Measurements from ENCODE around the gene IRAK1.

The IRAK1 gene

DNA sequence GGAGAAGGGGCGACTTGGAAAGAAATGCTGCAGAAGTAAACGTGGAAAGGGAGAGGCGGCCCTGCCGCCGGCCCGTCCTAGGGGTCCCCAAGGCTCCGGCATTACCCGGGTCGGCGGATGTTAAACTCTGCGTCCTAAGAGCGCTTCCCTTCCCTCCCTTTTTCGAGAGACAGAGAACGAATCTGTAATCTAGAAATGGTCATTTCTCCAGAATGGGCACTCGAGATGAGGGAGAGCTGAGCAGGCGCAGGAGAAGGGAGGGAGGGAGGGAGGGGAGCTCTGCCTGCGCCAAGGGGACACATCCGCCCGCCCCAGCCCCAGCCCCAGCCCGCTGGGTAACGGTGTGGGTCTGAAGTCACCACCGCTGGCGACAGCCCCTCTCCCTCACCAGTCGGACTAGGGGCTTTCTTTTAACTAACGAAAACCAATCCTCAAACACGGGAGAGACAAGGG is 49.8 kb downstream of the IRAK1 start:
- DNase-seq, result no peak

DNA sequence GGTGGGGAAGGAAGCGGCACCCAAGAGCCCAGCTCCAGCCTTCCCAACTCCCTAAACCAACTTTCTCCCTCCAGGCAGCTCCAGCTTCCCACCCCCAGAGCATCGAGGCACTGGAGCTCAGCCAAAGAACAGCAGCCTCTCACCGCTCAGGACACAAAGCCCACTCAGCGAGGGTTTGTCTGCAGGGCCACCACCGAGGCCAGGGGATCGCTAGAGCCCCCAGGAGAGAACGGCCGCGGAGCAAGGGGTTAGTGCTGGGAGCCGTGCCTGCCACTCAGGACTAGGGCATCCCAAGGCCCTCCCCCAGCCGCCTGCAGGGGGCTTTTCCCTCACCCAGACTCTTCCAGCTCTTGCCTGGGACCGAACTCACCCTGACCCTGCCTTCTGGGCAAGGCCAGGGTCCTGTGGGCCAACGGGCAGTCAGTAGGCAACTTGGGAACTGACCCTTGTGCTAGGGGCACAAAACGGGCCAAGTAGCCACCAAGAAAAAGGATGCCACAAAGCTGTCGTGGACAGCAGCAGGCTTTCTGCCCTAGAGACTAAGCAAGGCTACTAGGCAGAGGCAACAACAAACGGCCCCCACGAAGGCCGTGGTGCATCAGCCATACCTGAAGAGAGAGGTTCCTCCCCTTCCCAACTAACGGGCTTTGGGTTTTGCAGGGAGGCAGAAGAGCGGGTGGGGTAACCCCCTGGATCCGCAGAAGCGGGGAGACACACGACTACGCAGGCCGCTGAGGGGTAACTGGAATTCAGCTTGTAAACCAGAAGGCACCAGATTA is 50.4 kb downstream of the IRAK1 start:
- DNase-seq, result no peak

- DNase-seq, result no peak
Observed at GRCh38 chrX:153968754-153969124, 51.0 kb downstream of the IRAK1 start.

DNA sequence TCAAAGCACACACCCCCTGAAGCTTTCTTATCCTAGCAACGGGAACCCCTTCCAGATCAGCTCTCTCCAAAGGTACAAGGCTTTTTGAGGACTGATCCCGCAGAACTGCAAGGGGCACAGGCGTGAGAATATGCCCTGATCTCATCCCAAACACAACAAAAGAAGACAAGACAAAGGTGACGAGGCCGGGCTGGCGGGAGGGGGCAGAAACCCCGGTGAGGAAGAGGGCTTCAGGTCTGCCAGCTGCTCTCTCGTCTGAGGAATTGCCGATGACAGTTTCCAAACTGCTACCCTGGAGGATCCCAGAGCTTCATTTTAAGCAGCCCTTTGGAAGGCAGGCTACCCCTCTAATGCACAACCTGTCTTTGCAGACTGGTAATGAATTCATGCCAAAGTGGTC is 51.4 kb downstream of the IRAK1 start:
- DNase-seq, result no peak

GRCh38 chrX:153967536-153968224 is 52.0 kb downstream of the IRAK1 start:
- DNase-seq, result no peak

DNA sequence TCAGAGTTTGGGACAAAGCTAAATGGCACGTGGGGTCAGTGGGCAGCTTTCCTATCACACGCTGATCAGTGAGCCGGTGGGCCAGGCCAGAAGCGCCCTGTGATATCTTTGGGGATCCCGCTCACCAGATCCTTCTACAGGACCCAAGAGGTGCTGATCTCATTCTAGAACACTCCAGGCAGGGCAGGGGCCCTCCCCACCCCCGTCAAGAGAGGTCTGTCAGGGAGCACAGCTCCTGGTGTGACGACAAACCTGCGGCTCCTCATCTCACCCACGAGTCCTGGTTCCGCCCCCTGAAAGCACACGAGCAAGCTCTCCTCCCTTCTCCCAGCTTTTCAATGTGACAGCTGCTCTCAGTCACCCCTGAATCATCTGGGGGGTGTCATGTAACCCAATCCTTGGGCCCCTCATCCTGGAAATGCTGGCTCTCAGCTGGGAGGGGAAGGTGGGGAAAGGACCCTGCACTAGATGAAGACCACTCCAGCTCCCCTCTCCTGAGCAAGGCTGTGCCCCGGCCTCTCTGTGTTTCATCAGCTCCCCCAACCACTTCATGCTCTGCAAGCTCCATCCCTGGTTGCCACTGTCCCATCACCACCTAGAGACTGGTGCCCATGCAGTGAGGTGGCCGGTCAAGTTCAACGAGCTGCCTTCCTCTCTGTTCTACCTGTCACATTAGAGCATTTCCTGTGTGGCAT is 52.7 kb downstream of the IRAK1 start:
- DNase-seq, result peak; percentile 62

GRCh38 chrX:153966283-153966688 is 53.4 kb downstream of the IRAK1 start:
- no peak for DNase-seq

DNA sequence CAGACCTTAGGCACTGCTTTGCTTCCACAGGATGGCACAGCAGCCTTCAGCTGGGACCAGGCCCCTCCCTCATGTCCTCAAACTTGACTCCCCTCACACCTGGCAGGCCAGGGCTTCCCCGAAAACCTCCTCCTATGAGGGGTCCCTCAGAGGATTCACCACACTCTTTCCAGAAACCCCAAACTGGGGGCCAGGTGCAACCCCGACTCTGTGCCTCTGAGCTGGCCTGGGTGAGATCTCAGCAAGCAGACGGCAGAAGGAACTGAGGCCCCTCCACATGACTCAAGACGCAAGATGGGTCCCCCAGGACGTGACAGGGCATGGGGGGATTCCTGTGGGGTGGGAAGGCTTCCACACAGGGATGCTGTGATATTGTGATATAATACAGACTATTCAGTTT is 54.3 kb downstream of the IRAK1 start:
- DNase-seq, result no peak

DNA sequence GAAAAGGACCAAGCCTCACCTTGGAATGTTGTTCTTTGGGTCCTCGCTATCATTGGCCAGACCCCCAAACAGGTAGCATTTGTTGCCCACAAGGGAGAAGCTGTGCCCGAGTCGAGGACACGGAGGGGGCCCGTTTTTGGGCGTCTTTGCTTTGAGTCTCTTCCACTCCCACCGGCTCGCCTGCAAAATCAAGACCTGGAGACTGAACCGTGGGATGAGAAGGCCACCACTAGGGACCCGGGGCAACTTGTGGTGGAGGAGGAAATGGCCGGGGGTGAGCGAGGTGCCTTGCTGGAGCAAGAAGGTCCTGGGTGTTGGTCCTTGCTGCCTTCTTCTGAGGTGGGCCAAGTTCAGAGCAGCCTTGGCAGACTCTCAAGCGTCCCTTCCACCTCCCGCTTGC is 55.6 kb downstream of the IRAK1 start:
- DNase-seq, result no peak

GRCh38 chrX:153963546-153963945 is 56.2 kb downstream of the IRAK1 start:
- no peak for DNase-seq

- no peak for DNase-seq
Observed at GRCh38 chrX:153961292-153961691, 58.4 kb downstream of the IRAK1 start.

DNA sequence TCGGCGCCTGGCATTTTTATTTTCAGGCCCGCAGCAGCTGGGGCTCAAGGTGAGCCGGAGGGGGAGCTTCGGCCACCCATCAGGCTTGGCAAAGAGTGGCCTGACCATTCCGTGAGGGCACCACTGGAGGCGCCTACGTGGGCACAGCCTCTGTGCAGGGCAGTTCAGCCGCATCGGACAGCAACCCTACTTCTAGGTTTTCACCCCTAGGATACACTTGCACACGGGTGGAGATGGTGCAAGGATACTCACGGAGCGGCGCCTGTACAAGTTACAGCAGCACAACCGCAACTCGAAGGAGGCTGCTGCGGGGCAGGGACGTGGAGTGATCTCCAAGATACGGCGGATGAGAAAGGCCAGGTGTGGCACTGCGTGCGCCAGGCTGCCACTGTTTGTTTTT is 58.9 kb downstream of the IRAK1 start:
- DNase-seq, result no peak
